Skeletal muscle tissue (tissue), 4 donors: ENCODE measurements around the gene BRPF1. TPM values are rescaled to one million over a fixed set of nuclear protein-coding genes. Genes with fewer than 3 reads are reported as not detected.
A peak's percentile ranks its signal among the peaks of the same experiment; 100 is the strongest.

Source experiments
- H3K27ac ChIP-seq: one replicate; pipeline ENCODE4 v1.7.0; 2013; ENCODE audit warnings: mild to moderate bottlenecking, low read depth, low read length, inconsistent platforms
- H3K27me3 ChIP-seq, 3 donors: one replicate each; pipeline ENCODE4 v1.7.0; 2013; ENCODE audit warnings: low read length in 3 of 3; ENCODE audit not compliant: control insufficient read depth in 3 of 3, insufficient read depth in 3 of 3
- H3K36me3 ChIP-seq, 3 donors: one replicate each; pipeline ENCODE4 v1.7.0; 2013; ENCODE audit warnings: low read length in 3 of 3; ENCODE audit not compliant: control insufficient read depth in 3 of 3, insufficient read depth in 3 of 3
- H3K4me1 ChIP-seq, 3 donors: one replicate each; pipeline ENCODE4 v1.7.0; 2013; ENCODE audit warnings: low read length in 3 of 3, mild to moderate bottlenecking in 3 of 3; ENCODE audit not compliant: control insufficient read depth in 3 of 3, insufficient read depth in 3 of 3
- H3K4me3 ChIP-seq, 3 donors: one replicate each; pipeline ENCODE4 v1.7.0; 2013; ENCODE audit warnings: low read length in 3 of 3
- H3K9ac ChIP-seq, 3 donors: one replicate each; pipeline ENCODE4 v1.7.0; 2013; ENCODE audit warnings: low read length in 3 of 3, mild to moderate bottlenecking in 3 of 3, moderate library complexity in 2 of 3, low read depth in 1 of 3
- H3K9me3 ChIP-seq, 3 donors: one replicate each; pipeline ENCODE4 v1.7.0; 2013; ENCODE audit warnings: low read length in 3 of 3; ENCODE audit not compliant: control insufficient read depth in 3 of 3
- total RNA-seq: library from RNA; depleted of rRNA; stranded (reverse); fragments of >200 nt; gene quantifications from one replicate; pipeline ENCODE4 v1.2.3, GENCODE V29; 2014
- donor health status: Osteomylitis.

BRPF1 gene
- total RNA-seq, 1 donor from 2014 or later, result 10.4 TPM

GRCh38 chr3:9760779-9761505, 29.4 kb downstream of the BRPF1 start:
- Histone ChIP-seq H3K4me1 (no peaks in the 10 kb centered on the region), H3K36me3 (peaks cover 36 to 43% (median 42%) of the 10 kb centered on the region in 3 donors), H3K9me3 (no peaks in the 10 kb centered on the region), H3K4me3 (no peak overlapping the region), H3K27ac (no peak overlapping the region), H3K9ac (no peak overlapping the region), H3K27me3 (no peaks in the 10 kb centered on the region)

DNA sequence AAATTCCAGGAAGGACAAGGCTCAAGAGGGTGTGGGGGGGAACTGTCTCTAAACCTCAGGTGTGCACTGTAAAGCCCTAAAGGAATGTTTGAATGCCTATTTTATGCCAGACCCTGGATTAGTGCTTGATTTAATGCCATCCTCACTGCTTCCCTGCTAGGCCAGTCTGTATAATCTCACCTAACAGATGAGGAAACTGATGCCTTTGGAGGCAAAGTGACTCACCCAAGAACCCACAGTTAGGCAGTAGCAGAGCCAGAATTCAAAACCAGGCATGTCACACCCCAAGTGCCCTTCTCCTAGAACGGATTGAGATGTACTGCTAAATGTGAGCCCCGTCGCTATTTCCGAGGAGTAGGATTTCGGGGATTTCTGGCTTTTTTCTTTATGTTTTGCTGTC, 30.4 kb downstream of the BRPF1 start:
- H3K4me3 ChIP-seq, result no peak overlapping the region
- H3K27ac ChIP-seq, result no peak overlapping the region
- H3K36me3 ChIP-seq, result peaks cover 26 to 35% (median 34%) of the 10 kb centered on the region in 3 donors
- peaks cover 1 to 3% (median 1%) of the 10 kb centered on the region in 3 donors for H3K4me1 ChIP-seq
- no peaks in the 10 kb centered on the region for H3K9me3 ChIP-seq
- no peak overlapping the region for H3K9ac ChIP-seq
- no peaks in the 10 kb centered on the region for H3K27me3 ChIP-seq

- H3K9me3 ChIP-seq, result no peaks in the 10 kb centered on the region
- peaks cover 4 to 11% (median 7%) of the 10 kb centered on the region in 3 donors for H3K4me1 ChIP-seq
- H3K4me3 ChIP-seq, result no peak overlapping the region
- no peak overlapping the region for H3K9ac ChIP-seq
- no peaks in the 10 kb centered on the region for H3K27me3 ChIP-seq
- H3K36me3 ChIP-seq, result peaks cover 18 to 28% (median 28%) of the 10 kb centered on the region in 3 donors
- no peak overlapping the region for H3K27ac ChIP-seq
These were observed 31.3 kb downstream of the BRPF1 start for GRCh38 chr3:9762871-9763270.

GRCh38 chr3:9765865-9766264, 34.3 kb downstream of the BRPF1 start:
- H3K4me3 ChIP-seq, result no peak overlapping the region
- H3K9ac ChIP-seq, result no peak overlapping the region
- H3K27ac ChIP-seq, result no peak overlapping the region
- peaks cover 20 to 34% (median 30%) of the 10 kb centered on the region in 3 donors for H3K4me1 ChIP-seq
- peaks cover 4 to 17% (median 12%) of the 10 kb centered on the region in 3 donors for H3K36me3 ChIP-seq
- H3K9me3 ChIP-seq, result no peaks in the 10 kb centered on the region
- peaks cover 0 to 12% (median 4%) of the 10 kb centered on the region in 3 donors for H3K27me3 ChIP-seq

DNA sequence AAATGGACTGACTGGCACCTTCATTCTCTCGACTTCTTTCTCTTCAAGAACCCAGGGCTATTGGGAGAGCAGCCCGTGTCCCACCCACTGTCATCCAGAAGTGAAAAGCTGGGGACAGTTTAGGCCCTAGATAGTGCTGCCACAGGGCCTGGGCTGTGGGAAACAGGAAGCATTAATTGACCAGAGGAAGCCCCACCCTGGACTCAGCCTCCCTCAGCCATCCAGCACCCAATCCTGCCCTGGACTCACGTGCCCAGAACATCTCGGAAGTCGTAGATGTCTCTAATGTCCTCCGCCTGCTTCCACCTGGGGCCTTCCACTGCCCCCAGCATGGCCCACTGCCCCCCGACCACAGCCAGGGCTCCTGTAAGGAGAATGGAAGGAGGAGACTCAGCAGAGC, 35.9 kb downstream of the BRPF1 start:
- H3K9me3 ChIP-seq, result no peaks in the 10 kb centered on the region
- peaks cover 20 to 34% (median 30%) of the 10 kb centered on the region in 3 donors for H3K4me1 ChIP-seq
- H3K4me3 ChIP-seq, result no peak overlapping the region
- H3K9ac ChIP-seq, result peak overlapping the region in 1 of 3 donors; percentile 54
- H3K27me3 ChIP-seq, result peaks cover 0 to 12% (median 4%) of the 10 kb centered on the region in 3 donors
- H3K36me3 ChIP-seq, result peaks cover 0 to 11% (median 6%) of the 10 kb centered on the region in 3 donors
- H3K27ac ChIP-seq, result no peak overlapping the region

DNA sequence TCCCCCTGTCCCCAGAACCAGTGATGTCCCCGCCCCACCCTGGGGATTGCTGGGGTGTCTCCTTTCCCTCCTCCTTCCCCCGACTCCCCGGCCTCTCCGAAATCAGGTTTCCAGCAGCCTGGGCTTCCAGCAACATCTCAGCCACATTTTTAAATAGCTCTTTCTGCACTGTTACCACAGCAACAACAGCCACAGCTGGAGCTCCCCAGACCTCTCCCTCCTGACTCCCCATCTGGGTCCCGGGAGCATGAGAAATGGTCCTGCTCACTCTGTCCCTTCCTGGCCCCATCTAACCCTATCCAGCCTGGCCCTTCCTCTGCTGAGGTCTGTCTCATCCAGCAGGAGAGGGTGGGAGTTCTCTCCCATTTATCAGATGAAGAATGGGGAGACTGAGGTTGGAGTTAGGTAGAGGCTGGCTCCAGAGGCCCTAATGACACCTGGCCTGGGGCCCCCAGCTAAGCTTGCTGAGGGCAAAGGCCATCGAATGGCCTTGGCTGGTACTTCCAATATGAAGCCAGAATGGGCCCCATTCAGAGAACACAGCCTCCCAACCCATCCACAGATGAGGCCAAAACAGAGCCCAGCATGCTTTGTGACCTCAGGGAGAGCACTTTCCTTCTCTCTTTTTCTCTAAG, 36.7 kb downstream of the BRPF1 start:
- no peaks in the 10 kb centered on the region for H3K9me3 ChIP-seq
- H3K9ac ChIP-seq, result peak overlapping the region in 1 of 3 donors; percentile 27
- peak overlapping the region in 1 of 3 donors; percentile 6 for H3K4me3 ChIP-seq
- no peak overlapping the region for H3K27ac ChIP-seq
- peaks cover 0 to 9% (median 2%) of the 10 kb centered on the region in 3 donors for H3K36me3 ChIP-seq
- peaks cover 0 to 12% (median 4%) of the 10 kb centered on the region in 3 donors for H3K27me3 ChIP-seq
- H3K4me1 ChIP-seq, result peaks cover 20 to 34% (median 30%) of the 10 kb centered on the region in 3 donors

GRCh38 chr3:9769012-9769411, 37.5 kb downstream of the BRPF1 start:
- H3K4me3 ChIP-seq, result peak overlapping the region; percentile 67 to 77 (median 72)
- H3K27ac ChIP-seq, result peak overlapping the region; percentile 79
- peaks cover 0 to 7% (median 2%) of the 10 kb centered on the region in 3 donors for H3K36me3 ChIP-seq
- H3K9me3 ChIP-seq, result no peaks in the 10 kb centered on the region
- H3K4me1 ChIP-seq, result peaks cover 20 to 34% (median 30%) of the 10 kb centered on the region in 3 donors
- peaks cover 0 to 12% (median 4%) of the 10 kb centered on the region in 3 donors for H3K27me3 ChIP-seq
- H3K9ac ChIP-seq, result peak overlapping the region; percentile 35 to 78 (median 76)

DNA sequence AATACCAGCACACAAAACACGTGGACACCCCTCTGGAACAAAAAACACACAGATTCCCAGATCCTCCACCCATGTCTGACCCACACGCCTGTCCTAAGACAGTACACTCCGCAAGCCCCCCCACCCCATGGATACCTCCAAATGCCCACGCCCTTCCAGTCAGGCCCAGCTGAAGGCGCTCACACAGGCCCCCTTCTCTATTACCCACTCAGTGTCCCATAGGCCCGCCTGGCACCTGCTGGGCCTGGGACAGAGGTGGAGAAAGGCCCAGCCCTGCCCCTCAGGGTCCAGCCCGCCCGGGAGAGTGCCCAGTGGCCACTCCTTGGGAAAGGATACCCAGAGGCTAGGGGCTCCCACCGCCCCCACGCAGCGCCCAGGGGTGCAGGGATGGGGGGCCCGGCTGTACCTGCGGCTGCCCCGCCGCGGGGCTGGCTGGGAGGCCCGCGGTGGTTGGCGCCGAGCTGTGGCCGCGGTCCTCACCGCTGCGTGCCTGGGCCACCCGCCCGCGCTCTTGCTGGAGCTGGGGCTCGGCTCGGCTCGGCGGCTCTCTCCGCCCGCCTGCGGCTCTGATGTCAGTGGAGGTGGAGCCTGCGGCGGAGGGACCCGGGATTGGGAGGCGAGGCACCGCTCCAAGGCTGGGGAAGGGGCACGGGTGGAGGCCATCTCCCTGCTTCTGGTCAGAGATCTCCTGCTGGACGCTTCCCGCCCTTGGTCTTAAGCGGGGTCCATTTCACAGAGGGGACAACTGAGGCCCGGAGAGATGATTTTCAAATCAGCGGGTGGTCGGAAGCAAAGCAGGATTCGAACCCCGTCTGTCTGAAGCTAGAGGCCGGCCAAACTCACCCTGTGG, 38.1 kb downstream of the BRPF1 start, which contains the start of gene CAMK1:
CAMK1 (minus strand) TSS at position 522 of the 850 bp plus-strand sequence. CDS start 2,198 bp downstream, outside the sequence.
- Histone ChIP-seq H3K27me3 (peaks cover 0 to 12% (median 4%) of the 10 kb centered on the region in 3 donors), H3K9me3 (no peaks in the 10 kb centered on the region), H3K4me1 (peaks cover 20 to 34% (median 30%) of the 10 kb centered on the region in 3 donors), H3K27ac (peak within 1 kb of the TSS; percentile 79), H3K9ac (peak within 1 kb of the TSS; percentile 35 to 78 (median 76)), H3K36me3 (peaks cover 0 to 6% (median 2%) of the 10 kb centered on the region in 3 donors), H3K4me3 (peak within 1 kb of the TSS; percentile 67 to 77 (median 72))

DNA sequence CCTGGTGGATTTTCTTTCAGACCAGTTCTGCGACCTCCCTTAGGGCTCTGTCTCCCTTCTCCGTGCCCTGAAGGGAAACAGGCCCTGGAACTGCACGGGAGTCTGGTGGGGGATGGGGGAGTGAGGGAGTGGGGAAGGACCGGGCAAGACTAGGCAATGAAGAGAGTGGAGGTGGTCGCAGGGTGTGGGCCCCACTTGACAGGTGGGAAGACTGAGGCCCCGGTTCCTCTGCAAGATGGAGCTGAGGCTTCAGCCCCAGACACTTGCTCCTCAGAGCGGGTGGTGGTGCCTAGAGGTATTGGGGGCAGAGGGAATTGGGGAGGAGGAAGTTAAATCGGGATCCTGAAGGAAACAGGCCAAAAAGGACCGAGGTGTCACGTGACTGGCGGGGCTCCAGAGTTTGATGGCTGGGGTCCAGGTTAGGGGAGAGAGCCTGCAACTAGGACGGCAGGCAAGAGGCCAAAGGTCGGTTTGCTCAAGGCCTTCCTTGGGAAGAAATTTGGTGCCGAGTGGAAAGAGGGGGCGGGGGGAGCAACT, 38.8 kb downstream of the BRPF1 start:
- H3K27me3 ChIP-seq, result peaks cover 0 to 12% (median 4%) of the 10 kb centered on the region in 3 donors
- peak overlapping the region; percentile 79 for H3K27ac ChIP-seq
- H3K4me1 ChIP-seq, result peaks cover 20 to 34% (median 30%) of the 10 kb centered on the region in 3 donors
- H3K4me3 ChIP-seq, result peak overlapping the region; percentile 67 to 77 (median 72)
- H3K36me3 ChIP-seq, result peaks cover 0 to 5% (median 2%) of the 10 kb centered on the region in 3 donors
- H3K9ac ChIP-seq, result peak overlapping the region; percentile 35 to 78 (median 76)
- no peaks in the 10 kb centered on the region for H3K9me3 ChIP-seq
